AG09319 (cell line): Measurements from ENCODE around the gene TMEM53.

Experiments used
- DNase-seq: peaks from one replicate; pipeline ENCODE4 v3.0.0-alpha.2; 2010; ENCODE audit warnings: low read depth; ENCODE audit errors: extremely low read depth
- TF ChIP-seq, protein P1 (sequence below): IDR thresholded peaks from 2 replicates; pipeline ENCODE4 v1.5.1; 2011; ENCODE audit warnings: low read depth, mild to moderate bottlenecking, inconsistent platforms, low read length, moderate library complexity

The TMEM53 gene

GRCh38 chr1:44605914-44606615, 68.2 kb downstream of the TMEM53 start:
- no peak for DNase-seq

DNA sequence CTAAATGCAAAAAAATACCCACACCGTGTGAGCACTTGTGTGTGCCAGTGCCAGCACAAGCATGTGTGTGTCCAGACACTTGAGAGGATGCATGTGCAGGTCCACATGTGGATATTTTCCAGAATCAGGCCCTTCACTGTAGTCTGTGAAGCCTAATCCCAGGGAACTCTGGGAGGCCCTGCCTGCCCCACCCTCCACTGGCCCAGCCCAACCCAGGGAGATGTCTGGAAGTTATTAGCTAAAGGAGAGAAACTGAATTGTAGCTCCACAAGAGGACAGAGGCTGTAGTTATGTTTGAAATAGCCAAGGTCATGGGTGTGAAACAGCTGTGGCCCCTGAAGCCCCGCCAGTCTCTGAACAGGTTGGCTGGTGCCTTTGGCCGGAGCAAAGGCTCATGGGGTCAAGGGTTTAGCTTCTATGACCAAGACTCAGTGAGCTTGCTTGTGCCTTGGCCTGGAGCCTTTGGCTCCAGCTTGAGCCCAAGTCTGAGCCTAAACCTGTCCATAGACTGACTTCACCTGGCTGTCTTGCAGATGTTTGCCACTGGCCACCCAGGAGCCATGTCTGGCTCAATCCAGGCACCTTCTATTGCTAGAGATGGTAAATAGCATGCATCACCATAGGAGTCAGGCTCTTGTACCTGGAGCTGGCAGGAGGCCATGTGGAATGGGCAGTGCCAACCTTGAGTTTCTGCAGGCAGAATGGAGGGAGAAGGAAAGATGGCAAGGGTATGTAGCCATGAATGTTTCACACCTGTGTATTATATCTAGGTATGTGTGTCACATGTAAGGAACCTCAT, 69.9 kb downstream of the TMEM53 start:
- DNase-seq, result no peak

More at GRCh38 chr1:44605914-44606615, 68.2 kb downstream of the TMEM53 start:
- TF ChIP-seq, protein P1, sequence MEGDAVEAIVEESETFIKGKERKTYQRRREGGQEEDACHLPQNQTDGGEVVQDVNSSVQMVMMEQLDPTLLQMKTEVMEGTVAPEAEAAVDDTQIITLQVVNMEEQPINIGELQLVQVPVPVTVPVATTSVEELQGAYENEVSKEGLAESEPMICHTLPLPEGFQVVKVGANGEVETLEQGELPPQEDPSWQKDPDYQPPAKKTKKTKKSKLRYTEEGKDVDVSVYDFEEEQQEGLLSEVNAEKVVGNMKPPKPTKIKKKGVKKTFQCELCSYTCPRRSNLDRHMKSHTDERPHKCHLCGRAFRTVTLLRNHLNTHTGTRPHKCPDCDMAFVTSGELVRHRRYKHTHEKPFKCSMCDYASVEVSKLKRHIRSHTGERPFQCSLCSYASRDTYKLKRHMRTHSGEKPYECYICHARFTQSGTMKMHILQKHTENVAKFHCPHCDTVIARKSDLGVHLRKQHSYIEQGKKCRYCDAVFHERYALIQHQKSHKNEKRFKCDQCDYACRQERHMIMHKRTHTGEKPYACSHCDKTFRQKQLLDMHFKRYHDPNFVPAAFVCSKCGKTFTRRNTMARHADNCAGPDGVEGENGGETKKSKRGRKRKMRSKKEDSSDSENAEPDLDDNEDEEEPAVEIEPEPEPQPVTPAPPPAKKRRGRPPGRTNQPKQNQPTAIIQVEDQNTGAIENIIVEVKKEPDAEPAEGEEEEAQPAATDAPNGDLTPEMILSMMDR, result no peak

DNA sequence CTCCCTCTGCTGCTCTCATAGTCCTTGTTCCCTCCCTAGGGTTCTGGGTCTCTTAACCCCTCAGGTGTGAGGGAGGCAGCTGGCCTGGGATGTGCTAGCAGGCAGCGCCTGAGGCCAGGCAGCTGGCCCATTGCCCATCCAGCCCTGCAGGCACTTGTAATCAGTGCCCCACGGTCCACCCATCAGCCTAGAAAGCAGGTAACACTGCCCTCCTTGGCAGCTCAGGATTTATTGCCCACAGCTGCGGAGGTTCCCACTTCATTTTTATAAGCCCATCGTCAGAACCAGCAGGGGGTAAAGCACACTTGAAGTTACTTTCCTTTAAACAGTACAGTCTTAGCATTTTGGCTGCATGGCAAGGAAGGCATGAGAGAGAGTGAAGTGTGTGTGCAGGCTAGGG, 70.6 kb downstream of the TMEM53 start:
- TF ChIP-seq, protein P1, result no peak

More for the DNA sequence above, 69.9 kb downstream of the TMEM53 start:
- TF ChIP-seq, protein P1, result no peak

More for the DNA sequence above, 70.6 kb downstream of the TMEM53 start:
- no peak for DNase-seq
